PFSK-1 (cell line): Measurements from ENCODE around the gene SDK1.

Experiments used
- POLR2AphosphoS5 ChIP-seq: IDR thresholded peaks from 2 replicates; pipeline ENCODE4 v1.6.1; 2012; ENCODE audit warnings: low read depth, mild to moderate bottlenecking, control low read depth, low read length, moderate library complexity
- SIN3A ChIP-seq: IDR thresholded peaks from 2 replicates; pipeline ENCODE4 v1.6.1; 2012; ENCODE audit warnings: mild to moderate bottlenecking, low read length, moderate library complexity, borderline replicate concordance; ENCODE audit not compliant: insufficient read depth
- TAF1 ChIP-seq: IDR thresholded peaks from 2 replicates; pipeline ENCODE4 v1.6.1; 2012; ENCODE audit warnings: low read length, control low read depth, borderline replicate concordance; ENCODE audit not compliant: insufficient read depth
- TF ChIP-seq, protein P1 (sequence below), 2 experiments: IDR thresholded peaks; 2 replicates each; pipeline versions ENCODE4 v1.6.1 to v1.8.0; 2011 to 2012; ENCODE audit warnings: low read depth in 2 of 2, low read length in 2 of 2, control low read depth in 1 of 2, inconsistent platforms in 1 of 2, mild to moderate bottlenecking in 1 of 2, moderate library complexity in 1 of 2; ENCODE audit not compliant: insufficient read depth in 1 of 2

DNA sequence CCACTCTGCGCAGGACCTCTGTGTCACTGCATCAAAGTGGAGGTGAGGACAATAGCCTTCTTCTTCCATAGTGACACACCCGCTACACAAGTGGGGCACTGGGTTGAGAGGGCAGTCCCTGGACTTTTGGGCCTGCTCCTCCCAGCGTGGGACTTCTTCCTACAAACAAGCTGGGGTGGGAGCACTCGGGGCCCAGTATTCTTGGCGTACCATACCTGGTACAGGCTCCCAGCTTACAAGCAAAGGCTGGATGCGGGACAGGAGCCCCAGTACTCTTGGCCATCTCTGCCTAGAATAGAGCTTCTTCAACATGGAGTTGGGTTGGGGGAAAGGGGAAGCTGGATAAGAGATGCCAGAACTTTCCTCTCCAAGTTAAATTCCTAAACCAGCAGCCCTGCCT lies 954.3 kb downstream of the SDK1 start:
- TF ChIP-seq TAF1: no peak
- TF ChIP-seq, protein P1, sequence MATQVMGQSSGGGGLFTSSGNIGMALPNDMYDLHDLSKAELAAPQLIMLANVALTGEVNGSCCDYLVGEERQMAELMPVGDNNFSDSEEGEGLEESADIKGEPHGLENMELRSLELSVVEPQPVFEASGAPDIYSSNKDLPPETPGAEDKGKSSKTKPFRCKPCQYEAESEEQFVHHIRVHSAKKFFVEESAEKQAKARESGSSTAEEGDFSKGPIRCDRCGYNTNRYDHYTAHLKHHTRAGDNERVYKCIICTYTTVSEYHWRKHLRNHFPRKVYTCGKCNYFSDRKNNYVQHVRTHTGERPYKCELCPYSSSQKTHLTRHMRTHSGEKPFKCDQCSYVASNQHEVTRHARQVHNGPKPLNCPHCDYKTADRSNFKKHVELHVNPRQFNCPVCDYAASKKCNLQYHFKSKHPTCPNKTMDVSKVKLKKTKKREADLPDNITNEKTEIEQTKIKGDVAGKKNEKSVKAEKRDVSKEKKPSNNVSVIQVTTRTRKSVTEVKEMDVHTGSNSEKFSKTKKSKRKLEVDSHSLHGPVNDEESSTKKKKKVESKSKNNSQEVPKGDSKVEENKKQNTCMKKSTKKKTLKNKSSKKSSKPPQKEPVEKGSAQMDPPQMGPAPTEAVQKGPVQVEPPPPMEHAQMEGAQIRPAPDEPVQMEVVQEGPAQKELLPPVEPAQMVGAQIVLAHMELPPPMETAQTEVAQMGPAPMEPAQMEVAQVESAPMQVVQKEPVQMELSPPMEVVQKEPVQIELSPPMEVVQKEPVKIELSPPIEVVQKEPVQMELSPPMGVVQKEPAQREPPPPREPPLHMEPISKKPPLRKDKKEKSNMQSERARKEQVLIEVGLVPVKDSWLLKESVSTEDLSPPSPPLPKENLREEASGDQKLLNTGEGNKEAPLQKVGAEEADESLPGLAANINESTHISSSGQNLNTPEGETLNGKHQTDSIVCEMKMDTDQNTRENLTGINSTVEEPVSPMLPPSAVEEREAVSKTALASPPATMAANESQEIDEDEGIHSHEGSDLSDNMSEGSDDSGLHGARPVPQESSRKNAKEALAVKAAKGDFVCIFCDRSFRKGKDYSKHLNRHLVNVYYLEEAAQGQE (IDR thresholded peaks at IDR 0.05; ENCODE audit: insufficient read depth in 1 of 2, low read depth in 2 of 2, low read length in 2 of 2): no peak
- TF ChIP-seq POLR2AphosphoS5: no peak
- no peak for TF ChIP-seq SIN3A
